Activated T-cell treated with anti-CD3 and anti-CD28 coated beads for 24 hours (primary cell): ENCODE data around the gene KCNAB3.

ENCODE experiments used
- DNase-seq: peaks from one replicate; pipeline ENCODE4 v3.0.0-alpha.2; 2020; ENCODE audit warnings: low read depth

Gene KCNAB3

GRCh38 chr17:7897090-7897489 is 32.6 kb downstream of the KCNAB3 start:
- no peak for DNase-seq

GRCh38 chr17:7894866-7895265 is 34.8 kb downstream of the KCNAB3 start:
- no peak for DNase-seq

- no peak for DNase-seq
Measured at GRCh38 chr17:7894226-7894625, 35.4 kb downstream of the KCNAB3 start.

GRCh38 chr17:7893187-7893880 is 36.3 kb downstream of the KCNAB3 start:
- DNase-seq, result no peak

GRCh38 chr17:7889166-7889955 is 40.3 kb downstream of the KCNAB3 start:
- DNase-seq, result no peak

GRCh38 chr17:7888184-7888920 is 41.3 kb downstream of the KCNAB3 start, which contains the start of gene CHD3:
CHD3 (plus strand) TSS chr17:7888789; CDS start chr17:7889001, 212 bp downstream.
- DNase-seq, result peak; percentile 45

- peak; percentile 88 for DNase-seq
Measured at GRCh38 chr17:7887482-7888183, 42.0 kb downstream of the KCNAB3 start.

- no peak for DNase-seq
Measured at GRCh38 chr17:7887038-7887481, 42.6 kb downstream of the KCNAB3 start.

- peak; percentile 33 for DNase-seq
Measured at GRCh38 chr17:7886227-7887037, 43.2 kb downstream of the KCNAB3 start.

- peak; percentile 21 for DNase-seq
Measured at GRCh38 chr17:7885367-7886226, 44.1 kb downstream of the KCNAB3 start.

GRCh38 chr17:7884581-7885366 is 44.9 kb downstream of the KCNAB3 start:
- DNase-seq, result peak; percentile 18

- DNase-seq, result peak; percentile 27
Measured at GRCh38 chr17:7883781-7884386, 45.8 kb downstream of the KCNAB3 start.

- DNase-seq, result no peak
Measured at GRCh38 chr17:7882629-7883028, 47.0 kb downstream of the KCNAB3 start.

- no peak for DNase-seq
Measured at GRCh38 chr17:7882068-7882467, 47.6 kb downstream of the KCNAB3 start.

- DNase-seq, result no peak
Measured at GRCh38 chr17:7881276-7882054, 48.2 kb downstream of the KCNAB3 start.

- DNase-seq, result no peak
Measured at GRCh38 chr17:7880076-7880868, 49.4 kb downstream of the KCNAB3 start.

- no peak for DNase-seq
Measured at GRCh38 chr17:7878234-7878633, 51.4 kb downstream of the KCNAB3 start.
